HUES48 (cell line): ENCODE data around the gene MAP4K3.

Experiments
- H3K27ac ChIP-seq: one replicate; pipeline ENCODE4 v1.7.0; 2013; ENCODE audit warnings: low read depth, low read length, inconsistent platforms
- H3K27me3 ChIP-seq: 2 replicates; pipeline ENCODE4 v1.6.1; 2013; ENCODE audit warnings: mild to moderate bottlenecking, low read length; ENCODE audit not compliant: control insufficient read depth, insufficient read depth
- H3K36me3 ChIP-seq: 2 replicates; pipeline ENCODE4 v1.6.1; 2013; ENCODE audit warnings: low read length; ENCODE audit not compliant: control insufficient read depth, insufficient read depth
- H3K4me1 ChIP-seq: 2 replicates; pipeline ENCODE4 v1.6.1; 2013; ENCODE audit warnings: mild to moderate bottlenecking, low read length; ENCODE audit not compliant: control insufficient read depth, insufficient read depth
- H3K4me3 ChIP-seq: 2 replicates; pipeline ENCODE4 v1.5.1; 2013; ENCODE audit warnings: mild to moderate bottlenecking, low read depth, low read length
- H3K9ac ChIP-seq: 2 replicates; pipeline ENCODE4 v1.6.1; 2013; ENCODE audit warnings: mild to moderate bottlenecking, low read depth, low read length, moderate library complexity
- H3K9me3 ChIP-seq: 2 replicates; pipeline ENCODE4 v1.6.1; 2013; ENCODE audit warnings: low read length; ENCODE audit not compliant: control insufficient read depth, insufficient read depth

The MAP4K3 gene

DNA sequence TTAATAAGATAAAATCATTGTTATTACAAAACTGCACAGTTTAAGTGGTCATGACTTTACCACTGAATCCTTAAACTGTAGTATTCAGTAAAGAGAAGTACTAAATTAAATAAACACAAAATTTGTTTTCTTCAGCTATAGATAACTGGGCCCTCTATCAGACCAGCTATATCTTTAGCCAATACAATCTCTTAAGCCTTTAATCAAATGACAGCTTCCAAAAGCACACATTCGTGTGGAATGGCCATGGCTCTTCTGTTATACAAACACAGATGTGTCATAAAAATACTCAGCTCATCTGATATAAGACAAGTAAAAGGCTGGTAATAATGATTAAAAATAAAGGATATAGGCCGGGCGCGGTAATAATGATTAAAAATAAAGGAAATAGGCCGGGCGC lies 135.7 kb downstream of the MAP4K3 start:
- Histone ChIP-seq H3K4me1 (peaks cover 20% of the 10 kb centered on the region), H3K36me3 (no peaks in the 10 kb centered on the region), H3K4me3 (no peak overlapping the region), H3K9me3 (no peaks in the 10 kb centered on the region), H3K27ac (no peak overlapping the region), H3K27me3 (no peaks in the 10 kb centered on the region), H3K9ac (no peak overlapping the region)

DNA sequence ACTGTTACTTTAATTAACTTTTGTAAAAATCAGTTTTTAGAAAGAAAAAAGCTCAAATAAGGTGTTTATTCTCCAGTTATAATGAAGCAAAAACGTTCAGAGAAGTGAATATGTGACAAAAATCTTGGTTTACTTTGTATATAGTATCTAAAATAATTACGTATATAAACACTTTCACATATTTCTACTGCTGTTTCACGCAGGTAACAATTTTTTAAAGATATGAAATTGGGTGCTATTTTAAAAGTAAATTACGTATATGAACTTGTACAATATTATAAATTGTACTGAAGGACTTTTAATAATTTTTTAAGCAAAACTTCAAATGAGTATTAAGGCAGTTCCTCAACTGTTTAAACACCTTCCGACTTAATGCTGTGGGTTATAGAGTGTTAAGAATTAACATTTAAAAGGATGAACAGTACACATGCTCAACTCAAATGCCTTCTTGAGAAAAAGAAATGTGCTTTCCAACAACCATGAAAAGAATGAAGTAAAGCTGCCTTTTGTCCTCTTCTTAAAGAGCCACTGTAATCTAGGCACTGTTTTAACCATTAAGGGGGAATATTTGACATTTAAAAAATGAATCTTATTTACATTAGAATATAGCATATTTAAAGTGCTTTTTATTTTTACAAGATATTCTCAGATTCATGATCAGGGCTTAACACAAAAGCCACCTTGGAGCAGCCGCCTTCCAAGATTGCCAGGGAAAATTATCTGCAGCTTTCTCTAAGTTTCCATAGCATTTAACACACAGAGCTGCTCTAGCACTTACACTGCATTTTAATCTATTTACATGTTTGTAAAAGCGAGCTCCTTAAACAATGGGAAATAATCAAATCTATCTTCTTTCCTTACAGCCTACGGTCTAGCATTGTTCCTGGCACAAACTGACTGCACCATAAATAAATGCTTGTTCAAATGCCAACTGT lies 136.8 kb downstream of the MAP4K3 start:
- Histone ChIP-seq H3K4me1 (peaks cover 27% of the 10 kb centered on the region), H3K4me3 (no peak overlapping the region), H3K27me3 (no peaks in the 10 kb centered on the region), H3K27ac (peak overlapping the region; percentile 54), H3K9ac (no peak overlapping the region), H3K36me3 (no peaks in the 10 kb centered on the region), H3K9me3 (no peaks in the 10 kb centered on the region)

DNA sequence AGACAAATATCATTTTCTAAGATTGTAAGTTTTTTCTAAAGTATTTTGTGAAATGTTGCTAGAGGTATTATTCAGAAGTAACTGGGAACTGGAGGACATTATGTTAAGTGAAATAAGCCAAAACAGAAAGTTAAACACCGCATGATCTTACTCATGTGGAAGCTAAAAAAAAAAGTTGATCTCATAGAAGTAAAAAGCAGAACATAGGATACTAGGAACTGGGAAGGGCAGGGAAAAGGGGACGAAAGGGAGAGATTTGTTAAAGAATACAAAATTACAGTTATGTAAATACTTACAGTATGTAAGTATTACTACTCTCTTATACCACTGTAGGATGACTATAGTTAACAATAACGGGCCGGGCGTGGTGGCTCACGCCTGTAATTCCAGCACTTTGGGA lies 146.7 kb downstream of the MAP4K3 start:
- peaks cover 2% of the 10 kb centered on the region; the same call in 1 of the 2 replicates for H3K4me1 ChIP-seq
- H3K27me3 ChIP-seq, result no peaks in the 10 kb centered on the region
- no peak overlapping the region for H3K9ac ChIP-seq
- no peak overlapping the region for H3K27ac ChIP-seq
- H3K4me3 ChIP-seq, result no peak overlapping the region
- H3K9me3 ChIP-seq, result no peaks in the 10 kb centered on the region
- peaks cover 75% of the 10 kb centered on the region for H3K36me3 ChIP-seq

DNA sequence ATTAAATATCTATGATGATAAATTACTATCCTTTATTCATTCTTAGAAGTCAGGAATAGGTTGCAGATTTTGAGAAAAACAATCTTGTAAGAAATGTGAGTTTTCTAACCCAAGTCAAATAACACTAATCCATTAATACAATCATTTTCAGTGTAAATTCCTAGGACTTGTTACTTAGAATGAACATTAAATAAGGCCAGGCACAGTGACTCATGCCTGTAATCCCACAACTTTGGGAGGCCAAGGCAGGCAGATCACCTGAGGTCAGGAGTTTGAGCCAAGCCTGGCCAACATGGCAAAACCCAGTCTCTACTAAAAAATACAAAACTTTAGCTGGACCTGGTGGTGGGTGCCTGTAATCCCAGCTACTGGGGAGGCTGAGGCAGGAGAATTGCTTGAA lies 147.5 kb downstream of the MAP4K3 start:
- Histone ChIP-seq H3K4me1 (no peaks in the 10 kb centered on the region; the same call in 1 of the 2 replicates), H3K9me3 (no peaks in the 10 kb centered on the region), H3K4me3 (no peak overlapping the region), H3K27ac (no peak overlapping the region), H3K36me3 (peaks cover 82% of the 10 kb centered on the region), H3K27me3 (no peaks in the 10 kb centered on the region), H3K9ac (no peak overlapping the region)

DNA sequence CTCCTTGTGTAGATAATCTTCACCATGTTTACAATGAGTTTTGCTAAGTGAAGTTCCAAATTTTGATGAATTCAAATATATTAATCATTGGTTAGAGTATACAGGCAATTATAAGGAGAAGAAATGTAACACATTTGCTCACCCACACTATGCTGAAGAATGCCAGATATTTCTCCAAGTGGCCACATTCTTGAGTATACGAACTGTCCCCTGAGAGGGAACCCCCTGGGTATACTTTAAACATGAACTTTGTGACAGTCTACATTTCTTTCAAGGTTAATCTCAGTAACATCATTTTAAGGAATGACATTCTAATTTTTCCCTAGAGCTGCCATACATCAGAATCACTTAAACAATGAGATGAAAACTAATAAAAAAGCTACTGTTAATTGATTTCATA lies 153.5 kb downstream of the MAP4K3 start:
- Histone ChIP-seq H3K4me3 (no peak overlapping the region), H3K9me3 (no peaks in the 10 kb centered on the region), H3K36me3 (peaks cover 51% of the 10 kb centered on the region), H3K4me1 (peaks cover 11% of the 10 kb centered on the region), H3K27me3 (no peaks in the 10 kb centered on the region), H3K27ac (no peak overlapping the region), H3K9ac (no peak overlapping the region)

DNA sequence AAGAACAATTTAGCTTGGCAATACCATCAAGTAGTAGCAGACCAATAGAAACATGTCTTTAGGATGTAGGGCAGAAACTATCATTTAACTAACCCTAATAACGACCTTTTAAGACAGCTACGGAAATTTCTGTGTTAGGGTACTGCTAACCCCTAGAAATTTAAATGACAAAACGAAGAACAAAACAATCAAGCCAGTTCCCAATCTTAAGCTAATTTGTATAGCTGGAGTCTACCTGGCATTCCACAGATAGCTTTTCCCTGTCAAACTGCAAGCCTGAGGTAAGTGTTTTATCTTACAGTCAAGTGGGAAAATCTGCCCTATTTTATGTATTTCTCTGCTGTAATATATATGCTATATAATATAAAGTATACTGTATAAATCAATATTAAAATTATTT lies 155.7 kb downstream of the MAP4K3 start:
- Histone ChIP-seq H3K4me3 (no peak overlapping the region), H3K4me1 (peaks cover 11% of the 10 kb centered on the region), H3K27ac (no peak overlapping the region), H3K9me3 (no peaks in the 10 kb centered on the region), H3K9ac (no peak overlapping the region), H3K27me3 (no peaks in the 10 kb centered on the region), H3K36me3 (peaks cover 50% of the 10 kb centered on the region)

DNA sequence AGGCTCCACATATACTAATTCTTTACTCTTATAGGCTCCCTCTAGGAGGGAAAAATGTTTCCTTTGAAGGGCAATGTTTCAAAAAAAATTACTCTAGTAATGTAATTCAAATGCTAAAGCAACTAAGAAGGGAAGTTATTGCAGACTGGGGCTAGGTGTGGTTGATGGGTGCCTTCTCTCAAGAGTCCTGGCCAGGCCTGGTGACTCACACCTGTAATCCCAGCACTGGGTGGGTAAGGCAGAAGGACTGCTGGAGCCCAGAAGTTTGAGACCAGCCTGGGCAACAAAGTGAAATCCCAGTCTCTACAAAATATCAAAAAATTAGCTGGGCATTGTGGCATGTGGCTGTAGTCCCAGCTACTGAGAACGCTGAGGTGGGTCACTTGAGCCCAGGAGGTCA lies 162.1 kb downstream of the MAP4K3 start:
- H3K27ac ChIP-seq, result no peak overlapping the region
- H3K27me3 ChIP-seq, result no peaks in the 10 kb centered on the region
- H3K4me1 ChIP-seq, result no peaks in the 10 kb centered on the region
- H3K4me3 ChIP-seq, result no peak overlapping the region
- H3K36me3 ChIP-seq, result peaks cover 80% of the 10 kb centered on the region
- H3K9ac ChIP-seq, result no peak overlapping the region
- H3K9me3 ChIP-seq, result no peaks in the 10 kb centered on the region

DNA sequence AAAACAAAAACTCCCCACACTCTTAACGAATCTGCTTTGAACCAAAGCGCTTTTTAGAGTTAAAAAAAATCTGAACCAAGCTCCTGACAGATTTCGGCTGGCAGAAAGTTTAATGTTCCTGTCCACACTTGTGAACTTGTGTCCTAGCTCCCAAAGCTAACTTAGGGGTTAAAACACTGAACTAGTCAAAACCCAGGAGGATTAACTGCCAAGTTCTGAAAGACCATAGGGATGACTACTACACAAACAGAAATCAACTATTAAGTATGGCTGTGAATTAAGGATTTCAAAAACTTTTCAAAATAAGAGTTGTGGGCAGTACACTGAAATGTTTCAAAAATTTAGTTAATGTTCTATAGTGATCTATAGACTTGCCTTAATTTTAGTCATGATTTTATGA lies 167.1 kb downstream of the MAP4K3 start:
- Histone ChIP-seq H3K27me3 (no peaks in the 10 kb centered on the region), H3K9ac (no peak overlapping the region), H3K36me3 (peaks cover 65% of the 10 kb centered on the region), H3K4me1 (no peaks in the 10 kb centered on the region; the same call in 1 of the 2 replicates), H3K27ac (no peak overlapping the region), H3K4me3 (no peak overlapping the region), H3K9me3 (no peaks in the 10 kb centered on the region)

DNA sequence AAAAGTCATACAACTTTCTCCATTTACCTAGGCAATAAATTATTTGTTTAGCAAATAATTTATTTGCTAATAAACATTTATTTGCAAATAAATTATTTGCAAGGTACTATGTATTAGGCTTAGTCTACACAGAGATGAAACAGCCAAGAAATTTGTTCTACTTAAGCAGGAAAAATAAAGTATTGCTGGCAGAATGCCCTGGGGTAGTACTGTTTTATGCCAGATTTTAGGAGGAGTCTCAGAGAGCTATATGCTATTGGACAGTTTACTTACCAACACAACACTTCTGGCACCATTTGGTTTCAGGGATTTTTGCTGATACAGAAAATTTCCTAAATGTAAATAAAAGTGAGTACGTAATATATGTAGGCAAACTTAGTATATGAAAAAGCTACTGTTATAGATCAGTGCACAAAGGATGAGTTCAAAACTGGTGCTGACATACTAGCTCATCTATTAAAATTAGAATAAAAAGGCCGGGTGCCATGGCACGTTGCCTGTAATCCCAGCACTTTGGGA lies 170.1 kb downstream of the MAP4K3 start:
- no peak overlapping the region for H3K27ac ChIP-seq
- no peak overlapping the region for H3K9ac ChIP-seq
- peaks cover 58% of the 10 kb centered on the region for H3K36me3 ChIP-seq
- no peaks in the 10 kb centered on the region; the same call in 1 of the 2 replicates for H3K4me1 ChIP-seq
- H3K27me3 ChIP-seq, result no peaks in the 10 kb centered on the region
- no peak overlapping the region for H3K4me3 ChIP-seq
- H3K9me3 ChIP-seq, result no peaks in the 10 kb centered on the region

DNA sequence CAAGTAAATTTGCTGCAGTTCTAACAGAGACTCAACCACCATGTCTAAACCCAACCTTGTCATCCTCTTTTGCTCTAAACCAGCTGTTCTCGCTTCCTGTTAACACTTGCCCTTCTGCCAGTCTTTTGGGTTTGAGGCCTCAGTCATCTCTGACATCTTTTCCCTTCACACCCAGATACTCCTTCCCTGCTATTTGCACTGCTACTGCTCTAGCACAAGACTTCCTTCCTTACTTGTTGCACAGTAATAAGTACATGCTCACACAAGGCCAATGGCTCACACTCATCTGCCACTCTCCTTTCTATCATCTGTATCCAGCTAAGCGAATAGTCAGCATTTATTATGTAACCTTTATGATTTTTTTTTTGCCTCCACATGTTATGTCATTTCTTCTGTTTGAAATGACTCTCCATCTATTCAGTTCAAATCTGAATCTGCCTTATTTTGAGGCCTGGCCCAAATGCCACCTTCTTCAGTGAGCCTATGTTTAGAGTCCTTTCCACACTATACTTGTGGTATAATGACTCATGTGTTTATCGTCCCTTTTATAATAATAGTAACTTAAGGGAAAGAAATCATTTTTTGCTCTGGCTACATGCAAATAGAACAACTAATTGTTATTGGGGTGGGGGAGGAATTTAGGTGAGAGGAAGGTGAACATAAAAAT lies 170.8 kb downstream of the MAP4K3 start:
- no peaks in the 10 kb centered on the region for H3K27me3 ChIP-seq
- no peak overlapping the region for H3K27ac ChIP-seq
- no peaks in the 10 kb centered on the region for H3K9me3 ChIP-seq
- H3K9ac ChIP-seq, result no peak overlapping the region
- peaks cover 57% of the 10 kb centered on the region for H3K36me3 ChIP-seq
- H3K4me3 ChIP-seq, result no peak overlapping the region
- H3K4me1 ChIP-seq, result no peaks in the 10 kb centered on the region; the same call in 1 of the 2 replicates

DNA sequence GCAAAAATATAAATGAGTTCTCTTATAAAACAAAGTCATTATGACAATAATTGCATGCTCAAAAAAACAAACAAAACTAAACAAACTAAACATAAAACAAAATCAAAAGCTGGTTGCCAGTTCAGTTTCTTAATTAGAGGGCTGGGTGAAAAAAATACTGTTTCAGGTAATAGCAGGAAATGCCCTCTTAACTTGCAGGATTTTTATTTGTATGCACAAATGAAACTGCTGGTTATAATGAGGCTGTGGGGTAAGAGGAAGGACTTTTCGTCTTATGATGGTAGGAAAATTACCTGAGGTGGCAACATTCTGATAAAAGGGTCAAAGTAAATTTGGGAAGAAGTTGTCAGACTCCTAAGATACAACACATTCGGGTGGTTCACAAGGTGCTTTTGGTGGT lies 171.8 kb downstream of the MAP4K3 start:
- Histone ChIP-seq H3K4me3 (no peak overlapping the region), H3K9me3 (no peaks in the 10 kb centered on the region), H3K27ac (no peak overlapping the region), H3K4me1 (no peaks in the 10 kb centered on the region; the same call in 1 of the 2 replicates), H3K9ac (no peak overlapping the region), H3K36me3 (peaks cover 52% of the 10 kb centered on the region), H3K27me3 (no peaks in the 10 kb centered on the region)
